Central memory CD8-positive, alpha-beta T cell (primary cell): ENCODE results near the gene KCNAB1.
"Not testable (repeated sequence)": the region's sequence is repeated elsewhere in the genome, so short reads cannot be mapped to it uniquely, and the experiment has no call there.

Experiments used
- ATAC-seq: fragments of 150-1000 bp; cut with Tn5 transposase; replicated peaks from 2 replicates; pipeline ENCODE4 v1.10.0; 2022; ENCODE audit warnings: mild to moderate bottlenecking, moderate FRiP score, moderate number of reproducible peaks; ENCODE audit not compliant: poor library complexity, severe bottlenecking; ENCODE audit errors: extremely low read depth
- DNase-seq, 2 donors: peaks; one replicate each; pipeline ENCODE4 v3.0.0; 2021; ENCODE audit warnings: low spot score in 2 of 2
- H3K27ac Mint-ChIP-seq: one replicate; pipeline ENCODE4 v1.8.0; 2022; ENCODE audit warnings: low read depth, mild to moderate bottlenecking, moderate library complexity, mixed read lengths
- H3K27me3 Mint-ChIP-seq: one replicate; pipeline ENCODE4 v1.8.0; 2022; ENCODE audit warnings: mixed read lengths
- H3K36me3 Mint-ChIP-seq: one replicate; pipeline ENCODE4 v1.8.0; 2022; ENCODE audit warnings: mild to moderate bottlenecking, moderate library complexity, mixed read lengths; ENCODE audit not compliant: insufficient read depth
- H3K4me1 Mint-ChIP-seq: one replicate; pipeline ENCODE4 v1.8.0; 2022; ENCODE audit warnings: mixed read lengths
- H3K4me3 Mint-ChIP-seq: one replicate; pipeline ENCODE4 v1.8.0; 2022; ENCODE audit warnings: mild to moderate bottlenecking, moderate library complexity, mixed read lengths
- H3K9me3 Mint-ChIP-seq: one replicate; pipeline ENCODE4 v1.8.0; 2022; ENCODE audit warnings: mixed read lengths

KCNAB1 gene

DNA sequence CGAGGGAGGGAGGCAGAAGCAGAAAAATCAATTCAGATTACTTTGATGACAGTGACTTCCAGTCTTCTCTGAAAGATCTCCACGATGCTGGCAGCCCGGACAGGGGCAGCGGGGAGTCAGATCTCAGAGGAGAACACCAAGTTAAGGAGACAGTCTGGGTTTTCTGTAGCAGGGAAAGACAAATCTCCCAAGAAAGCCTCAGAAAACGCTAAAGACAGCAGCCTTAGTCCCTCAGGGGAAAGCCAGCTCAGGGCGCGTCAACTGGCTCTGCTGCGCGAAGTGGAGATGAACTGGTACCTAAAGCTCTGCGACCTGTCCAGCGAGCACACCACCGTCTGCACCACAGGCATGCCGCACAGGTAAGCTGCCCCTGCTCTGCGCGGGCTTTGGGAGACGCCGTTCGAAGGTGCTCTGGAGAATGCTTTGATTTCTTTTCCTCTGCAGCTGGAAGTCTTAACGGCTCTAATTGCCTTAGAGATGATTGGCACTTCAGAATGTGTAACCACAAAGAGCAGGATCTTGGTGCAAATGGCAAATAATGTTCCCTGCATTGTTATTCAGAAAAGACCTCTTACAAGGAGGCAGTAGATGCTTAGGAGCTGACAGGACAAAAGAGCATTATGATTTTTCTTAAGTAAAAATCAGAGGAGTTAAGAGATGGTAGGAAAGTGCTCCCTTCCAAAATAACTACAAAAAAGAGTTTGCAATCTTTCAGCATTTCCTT is at the start of gene KCNAB1:
TSS of gene KCNAB1 (plus strand) at position 51 of the 724 bp plus-strand sequence.
- no peak for DNase-seq
- no peak within 1 kb of the TSS for H3K27ac Mint-ChIP-seq
- no peak within 1 kb of the TSS for H3K4me3 Mint-ChIP-seq
- peaks cover 11% of the 10 kb centered on the region for H3K27me3 Mint-ChIP-seq
- no peaks in the 10 kb centered on the region for H3K9me3 Mint-ChIP-seq
- ATAC-seq = no peak
- no peaks in the 10 kb centered on the region for H3K36me3 Mint-ChIP-seq
- H3K4me1 Mint-ChIP-seq = no peaks in the 10 kb centered on the region

DNA sequence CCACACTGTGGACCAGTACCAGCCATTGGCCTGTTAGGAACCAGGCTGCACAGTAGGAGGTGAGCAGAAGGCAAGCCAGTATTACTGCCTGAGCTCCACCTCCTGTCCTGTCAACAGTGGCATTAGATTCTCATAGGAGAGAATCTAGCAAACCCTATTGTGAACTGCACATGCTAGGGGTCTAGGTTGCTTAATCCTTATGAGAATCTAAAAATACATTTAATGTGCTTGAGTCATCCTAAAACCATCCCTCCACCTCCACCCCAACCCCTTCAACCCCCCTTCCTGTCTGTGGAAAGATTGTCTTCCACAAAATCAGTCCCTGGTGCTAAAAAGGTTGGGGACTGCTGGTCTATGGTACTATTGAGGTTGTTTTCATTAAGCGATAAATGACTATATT is 49.3 kb upstream of the KCNAB1 start:
- no peaks in the 10 kb centered on the region for H3K9me3 Mint-ChIP-seq
- ATAC-seq = no peak
- H3K4me1 Mint-ChIP-seq = no peaks in the 10 kb centered on the region

DNA sequence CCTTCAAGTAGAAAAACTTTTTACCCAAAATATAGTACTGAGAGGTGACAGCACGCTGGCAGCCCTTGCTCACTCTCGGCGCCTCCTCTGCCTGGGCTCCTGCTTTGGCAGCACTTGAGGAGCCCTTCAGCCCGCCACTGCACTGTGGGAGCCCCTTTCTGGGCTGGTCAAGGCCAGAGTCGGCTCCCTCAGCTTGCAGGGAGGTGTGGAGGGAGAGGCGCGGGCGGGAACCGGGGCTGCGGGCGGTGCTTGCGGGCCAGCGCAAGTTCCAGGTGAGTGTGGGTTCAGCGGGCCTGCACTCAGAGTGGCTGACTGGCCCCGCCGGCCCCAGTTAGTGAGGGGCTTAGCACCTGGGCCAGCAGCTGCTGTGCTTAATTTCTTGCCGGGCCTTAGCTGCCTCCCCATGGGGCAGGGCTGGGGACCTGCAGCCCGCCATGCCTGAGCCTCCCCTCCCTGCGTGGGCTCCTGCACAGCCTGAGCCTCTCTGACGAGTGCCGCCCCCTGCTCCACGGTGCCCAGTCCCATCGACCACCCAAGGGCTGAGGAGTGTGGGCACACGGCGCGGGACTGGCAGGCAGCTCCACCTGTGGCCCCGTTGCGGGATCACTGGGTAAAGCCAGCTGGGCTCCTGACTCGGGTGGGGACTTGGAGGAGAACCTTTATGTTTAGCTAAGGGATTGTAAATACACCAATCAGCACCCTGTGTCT is 47.3 kb upstream of the KCNAB1 start:
- ATAC-seq, H3K4me3 Mint-ChIP-seq, H3K27ac Mint-ChIP-seq, H3K4me1 Mint-ChIP-seq, DNase-seq, H3K9me3 Mint-ChIP-seq, H3K36me3 Mint-ChIP-seq: not testable (repeated sequence)
- H3K27me3 Mint-ChIP-seq = peaks cover 61% of the 10 kb centered on the region

More for the DNA sequence above, 49.3 kb upstream of the KCNAB1 start:
- H3K27ac Mint-ChIP-seq = no peak overlapping the region
- no peaks in the 10 kb centered on the region for H3K36me3 Mint-ChIP-seq
- H3K27me3 Mint-ChIP-seq = peaks cover 71% of the 10 kb centered on the region
- no peak for DNase-seq
- no peak overlapping the region for H3K4me3 Mint-ChIP-seq

DNA sequence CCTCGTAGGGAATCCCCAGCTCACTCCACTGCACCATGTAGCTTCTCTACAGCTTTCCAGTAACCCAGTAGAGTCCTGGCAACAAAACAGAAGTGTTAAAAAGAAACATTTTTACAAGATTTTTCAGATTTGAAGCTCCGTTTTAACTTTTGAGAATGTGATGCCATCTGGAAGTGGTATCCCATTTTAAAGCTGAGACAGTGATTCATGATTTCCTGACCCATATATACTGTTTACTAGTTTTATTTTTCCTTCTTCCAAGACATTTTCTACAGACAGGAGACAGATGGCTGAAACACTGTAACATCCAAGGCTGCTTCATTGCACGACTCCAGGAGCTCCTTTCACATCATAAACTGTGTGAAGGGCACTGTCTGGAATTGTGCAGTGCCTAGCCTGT is 30.3 kb upstream of the KCNAB1 start:
- peaks cover 2% of the 10 kb centered on the region for H3K36me3 Mint-ChIP-seq
- no peaks in the 10 kb centered on the region for H3K4me1 Mint-ChIP-seq
- ATAC-seq (no peak), DNase-seq (no peak)
- H3K4me3 Mint-ChIP-seq = no peak overlapping the region
- no peak overlapping the region for H3K27ac Mint-ChIP-seq
- H3K27me3 Mint-ChIP-seq = peaks cover 16% of the 10 kb centered on the region
- H3K9me3 Mint-ChIP-seq = no peaks in the 10 kb centered on the region

DNA sequence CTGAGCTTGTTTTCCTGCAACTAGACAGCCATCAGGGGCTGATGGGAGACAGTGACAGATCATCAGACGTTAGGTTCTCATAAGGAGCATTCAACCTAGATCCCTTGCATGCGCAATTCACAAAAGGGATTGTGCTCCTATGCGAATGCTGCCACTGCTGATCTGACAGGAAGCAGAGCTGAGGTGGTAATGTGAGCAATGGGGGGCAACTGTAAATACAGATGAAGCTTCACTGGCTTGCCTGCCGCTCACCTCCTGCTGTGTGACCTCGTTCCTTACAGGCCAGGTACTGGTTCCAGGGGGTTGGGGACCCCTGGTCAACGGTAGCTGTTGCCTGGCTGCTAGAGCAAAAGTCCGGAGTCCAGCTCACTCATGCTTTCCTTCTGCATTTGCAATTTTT is 26.4 kb upstream of the KCNAB1 start:
- no peak overlapping the region for H3K4me3 Mint-ChIP-seq
- no peaks in the 10 kb centered on the region for H3K4me1 Mint-ChIP-seq
- H3K27me3 Mint-ChIP-seq = peaks cover 41% of the 10 kb centered on the region
- H3K9me3 Mint-ChIP-seq = no peaks in the 10 kb centered on the region
- H3K36me3 Mint-ChIP-seq = peaks cover 2% of the 10 kb centered on the region
- ATAC-seq (no peak), DNase-seq (no peak)
- no peak overlapping the region for H3K27ac Mint-ChIP-seq

DNA sequence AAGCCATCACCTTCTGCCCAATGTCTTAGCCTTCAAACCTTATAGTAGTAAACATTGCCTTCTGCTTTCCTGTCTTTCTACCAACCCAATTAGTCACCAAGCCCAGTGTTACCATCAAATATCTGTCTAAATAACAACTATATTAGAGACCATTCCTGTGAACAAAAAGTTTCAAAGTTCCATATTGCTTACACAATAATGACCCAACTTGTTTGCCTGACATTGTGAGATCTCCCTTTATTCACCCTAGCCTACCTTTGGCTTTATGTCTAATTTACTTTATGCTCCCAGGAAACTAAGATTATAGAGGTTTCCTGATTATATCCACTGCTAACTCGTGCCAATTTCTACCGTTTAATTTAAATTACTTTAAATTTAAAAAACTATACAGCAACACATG is 26.0 kb upstream of the KCNAB1 start:
- H3K9me3 Mint-ChIP-seq = no peaks in the 10 kb centered on the region
- no peak overlapping the region for H3K4me3 Mint-ChIP-seq
- H3K4me1 Mint-ChIP-seq = no peaks in the 10 kb centered on the region
- no peak overlapping the region for H3K27ac Mint-ChIP-seq
- ATAC-seq (no peak), DNase-seq (no peak)
- H3K27me3 Mint-ChIP-seq = peaks cover 43% of the 10 kb centered on the region
- H3K36me3 Mint-ChIP-seq = peaks cover 2% of the 10 kb centered on the region

DNA sequence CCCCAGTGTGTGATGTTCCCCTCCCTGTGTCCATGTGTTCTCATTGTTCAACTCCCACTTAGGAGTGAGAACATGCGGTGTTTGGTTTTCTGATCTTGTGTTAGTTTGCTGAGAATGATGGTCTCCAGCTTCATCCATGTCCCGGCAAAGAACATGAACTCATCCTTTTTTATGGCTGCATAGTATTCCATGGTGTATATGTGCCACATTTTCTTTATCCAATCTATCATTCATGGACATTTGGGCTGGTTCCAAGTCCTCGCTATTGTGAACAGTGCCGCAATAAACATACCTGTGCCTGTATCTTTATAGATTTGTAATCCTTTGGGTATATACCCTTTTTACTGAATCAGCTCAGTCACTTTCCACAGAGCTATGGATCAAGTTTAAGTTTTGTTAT is 24.7 kb upstream of the KCNAB1 start:
- DNase-seq, H3K9me3 Mint-ChIP-seq, H3K4me1 Mint-ChIP-seq, ATAC-seq, H3K27ac Mint-ChIP-seq, H3K36me3 Mint-ChIP-seq, H3K4me3 Mint-ChIP-seq: not testable (repeated sequence)
- peaks cover 41% of the 10 kb centered on the region for H3K27me3 Mint-ChIP-seq

DNA sequence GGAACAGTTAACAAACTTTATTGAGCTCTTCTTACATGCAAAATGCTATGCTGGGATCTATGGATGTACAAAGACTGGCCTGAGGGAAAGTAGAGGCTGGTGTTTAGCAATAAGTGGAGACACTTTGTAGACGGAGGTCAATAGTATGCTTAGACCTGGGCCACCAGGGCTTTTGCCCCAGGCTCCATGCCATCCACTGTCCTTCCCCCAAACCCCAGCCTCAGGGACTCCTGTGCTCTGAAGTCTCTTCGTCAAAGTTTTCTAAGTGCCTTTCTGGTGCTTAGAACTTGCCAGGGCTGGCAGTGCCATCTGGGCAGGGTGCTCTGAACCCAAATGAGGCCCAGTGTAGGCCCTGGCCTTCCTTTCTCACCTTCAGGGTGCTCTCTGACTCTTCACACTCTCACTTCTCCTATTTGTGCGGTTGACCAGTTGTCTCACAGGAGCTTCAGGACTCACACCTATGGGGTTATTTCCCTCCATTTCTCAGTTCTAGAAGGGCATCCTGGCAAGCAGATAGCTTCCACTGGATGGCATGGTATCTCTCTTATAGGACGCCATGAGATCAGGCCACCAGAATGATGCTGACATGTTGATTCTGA is 21.8 kb upstream of the KCNAB1 start:
- no peaks in the 10 kb centered on the region for H3K4me1 Mint-ChIP-seq
- H3K27ac Mint-ChIP-seq = no peak overlapping the region
- H3K9me3 Mint-ChIP-seq = no peaks in the 10 kb centered on the region
- peaks cover 42% of the 10 kb centered on the region for H3K27me3 Mint-ChIP-seq
- ATAC-seq = no peak
- no peak for DNase-seq
- no peaks in the 10 kb centered on the region for H3K36me3 Mint-ChIP-seq
- H3K4me3 Mint-ChIP-seq = no peak overlapping the region

DNA sequence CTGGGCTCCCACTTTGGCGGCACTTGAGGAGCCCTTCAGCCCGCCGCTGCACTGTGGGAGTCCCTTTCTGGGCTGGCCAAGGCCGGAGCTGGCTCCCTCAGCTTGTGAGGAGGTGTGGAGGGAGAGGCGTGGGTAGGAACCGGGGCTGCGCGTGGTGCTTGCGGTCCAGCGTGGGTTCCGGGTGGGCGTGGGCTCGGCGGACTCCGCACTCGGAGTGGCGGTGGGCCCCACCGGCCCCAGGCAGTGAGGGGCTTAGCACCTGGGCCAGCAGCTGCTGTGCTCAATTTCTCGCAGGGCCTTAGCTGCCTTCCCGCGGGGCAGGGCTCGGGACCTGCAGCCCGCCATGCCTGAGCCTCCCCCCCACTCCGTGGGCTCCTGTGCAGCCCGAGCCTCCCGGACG is 21.0 kb upstream of the KCNAB1 start:
- H3K4me1 Mint-ChIP-seq = not testable (repeated sequence)

DNA sequence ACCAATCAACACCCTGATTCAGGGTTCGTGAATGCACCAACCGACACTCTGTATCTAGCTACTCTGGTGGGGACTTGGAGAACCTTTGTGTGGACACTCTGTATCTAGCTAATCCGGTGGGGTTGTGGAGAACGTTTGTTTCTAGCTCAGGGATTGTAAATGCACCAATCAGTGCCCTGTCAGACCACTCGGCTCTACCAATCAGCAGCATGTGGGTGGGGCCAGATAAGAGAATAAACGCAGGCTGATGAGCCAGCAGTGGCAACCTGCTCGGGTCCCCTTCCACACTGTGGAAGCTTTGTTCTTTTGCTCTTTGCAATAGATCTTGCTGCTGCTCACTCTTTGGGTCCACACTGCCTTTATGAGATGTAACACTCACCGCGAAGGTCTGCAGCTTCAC is 20.4 kb upstream of the KCNAB1 start:
- not testable (repeated sequence) for H3K4me3 Mint-ChIP-seq, H3K36me3 Mint-ChIP-seq, H3K4me1 Mint-ChIP-seq, H3K9me3 Mint-ChIP-seq, H3K27ac Mint-ChIP-seq, DNase-seq, ATAC-seq
- peaks cover 49% of the 10 kb centered on the region for H3K27me3 Mint-ChIP-seq

More for the DNA sequence above, 21.0 kb upstream of the KCNAB1 start:
- H3K27me3 Mint-ChIP-seq = peaks cover 43% of the 10 kb centered on the region
- H3K27ac Mint-ChIP-seq, H3K9me3 Mint-ChIP-seq, H3K4me3 Mint-ChIP-seq, DNase-seq, ATAC-seq, H3K36me3 Mint-ChIP-seq: not testable (repeated sequence)

DNA sequence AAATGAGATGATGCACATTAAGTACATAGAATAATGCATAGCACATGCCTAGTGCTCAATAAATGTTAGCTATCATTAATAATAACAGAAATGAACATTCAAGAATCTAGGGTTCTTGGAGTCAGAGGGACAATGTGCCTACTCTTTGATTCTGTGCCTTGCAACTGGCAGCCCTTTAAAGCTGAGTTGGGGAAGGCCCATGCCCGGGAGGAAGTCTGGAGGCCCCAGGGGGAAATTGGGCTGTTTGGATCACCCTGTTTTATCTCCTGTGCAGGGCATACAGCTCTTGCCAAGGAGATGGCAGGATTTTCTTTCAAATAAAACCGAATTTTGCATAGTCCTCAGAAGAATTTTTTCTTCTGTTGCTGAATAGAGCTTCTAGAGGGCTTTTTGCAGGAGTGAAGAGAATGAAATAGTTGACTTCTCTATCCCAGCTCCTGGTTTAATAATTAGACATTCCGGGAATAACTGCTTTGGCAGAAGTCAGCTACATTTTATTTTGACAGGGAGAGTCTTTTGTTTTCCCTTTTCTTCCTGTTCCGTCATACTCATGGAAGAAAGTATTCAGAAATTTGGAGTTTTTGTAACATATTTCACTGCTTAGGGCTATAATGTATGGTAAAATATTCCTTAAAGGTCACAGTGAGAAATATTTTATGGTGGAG is 18.0 kb upstream of the KCNAB1 start:
- DNase-seq = no peak
- Mint-ChIP-seq H3K27ac (no peak overlapping the region), H3K4me3 (no peak overlapping the region), H3K36me3 (no peaks in the 10 kb centered on the region), H3K9me3 (no peaks in the 10 kb centered on the region), H3K4me1 (no peaks in the 10 kb centered on the region), H3K27me3 (peaks cover 48% of the 10 kb centered on the region)
- no peak for ATAC-seq

DNA sequence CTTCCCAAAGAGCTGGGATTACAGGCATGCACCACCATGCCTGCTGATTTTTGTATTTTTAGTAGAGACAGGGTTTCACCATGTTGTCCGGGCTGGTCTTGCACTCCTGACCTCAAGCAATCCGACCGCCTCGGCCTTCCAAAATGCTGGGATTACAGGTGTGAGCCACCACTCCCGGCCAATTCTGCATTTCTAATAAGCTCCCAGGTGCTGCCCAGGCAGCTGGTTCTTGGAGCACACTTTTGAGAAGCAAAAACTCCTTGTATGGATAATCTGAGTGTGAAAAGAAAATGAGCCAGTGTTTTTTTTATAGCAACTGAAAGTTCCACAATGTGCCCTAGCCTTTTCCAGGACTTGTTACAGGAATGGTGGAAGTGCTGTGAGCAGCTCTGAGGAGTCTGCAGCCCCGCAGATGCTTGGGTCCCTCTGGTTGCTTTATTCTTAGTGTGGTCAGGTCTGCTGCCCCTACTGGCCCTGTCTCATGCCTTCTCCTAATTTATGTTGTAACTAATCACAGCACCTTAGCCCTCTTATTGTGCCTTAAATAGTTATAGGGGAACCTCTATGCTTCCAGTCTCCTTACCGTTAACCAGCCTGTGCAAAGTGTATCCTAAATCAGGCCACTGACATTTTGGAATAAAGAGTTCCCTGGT is 13.5 kb upstream of the KCNAB1 start:
- no peak for ATAC-seq
- DNase-seq = no peak
- Mint-ChIP-seq H3K9me3 (no peaks in the 10 kb centered on the region), H3K4me3 (no peak overlapping the region), H3K4me1 (no peaks in the 10 kb centered on the region), H3K36me3 (no peaks in the 10 kb centered on the region), H3K27me3 (peaks cover 47% of the 10 kb centered on the region), H3K27ac (no peak overlapping the region)
